Stimulated activated CD8-positive, alpha-beta memory T cell treated with anti-CD3 and anti-CD28 coated beads, Interleukin-2, amount 100 ng/mL, for 1 hour (primary cell): ENCODE measurements around the gene NATD1.
A peak's percentile ranks its signal among the peaks of the same experiment; 100 is the strongest.

ENCODE experiments used
- DNase-seq, 2 donors: peaks; one replicate each; pipeline ENCODE4 v3.0.0-alpha.2; 2020; ENCODE audit warnings: low read depth in 2 of 2

The NATD1 gene

GRCh38 chr17:21252796-21253645 is at the start of gene NATD1:
Gene NATD1 (minus strand): TSS chr17:21253410. CDS start chr17:21253264, 146 bp downstream.
- DNase-seq = peak; percentile 58 to 64

GRCh38 chr17:21301593-21302550 is 48.7 kb upstream of the NATD1 start:
- no peak for DNase-seq

GRCh38 chr17:21300601-21301571 is 47.7 kb upstream of the NATD1 start:
- DNase-seq = no peak

- DNase-seq = no peak
Measured at GRCh38 chr17:21299981-21300600, 46.9 kb upstream of the NATD1 start.

GRCh38 chr17:21298983-21299519 is 45.8 kb upstream of the NATD1 start:
- DNase-seq = no peak

GRCh38 chr17:21298056-21298982 is 45.1 kb upstream of the NATD1 start:
- no peak for DNase-seq

- no peak for DNase-seq
Measured at GRCh38 chr17:21297597-21297996, 44.4 kb upstream of the NATD1 start.

GRCh38 chr17:21297026-21297520 is 43.9 kb upstream of the NATD1 start:
- DNase-seq = no peak

GRCh38 chr17:21296097-21297025 is 43.2 kb upstream of the NATD1 start:
- DNase-seq = no peak

GRCh38 chr17:21295036-21295952 is 42.1 kb upstream of the NATD1 start:
- no peak for DNase-seq

- no peak for DNase-seq
Measured at GRCh38 chr17:21294321-21295035, 41.3 kb upstream of the NATD1 start.

- no peak for DNase-seq
Measured at GRCh38 chr17:21293831-21294210, 40.6 kb upstream of the NATD1 start.

- DNase-seq = no peak
Measured at GRCh38 chr17:21292867-21293830, 39.9 kb upstream of the NATD1 start.

- DNase-seq = no peak
Measured at GRCh38 chr17:21291862-21292261, 38.7 kb upstream of the NATD1 start.

GRCh38 chr17:21291357-21291756 is 38.1 kb upstream of the NATD1 start:
- no peak for DNase-seq
